ENCODE data around the gene DHRS4. TPM values are rescaled to one million over a fixed set of nuclear protein-coding genes. Genes with fewer than 3 reads are reported as not detected.
"Not testable (repeated sequence)": the region's sequence is repeated elsewhere in the genome, so short reads cannot be mapped to it uniquely, and the experiment has no call there.

DHRS4 gene
- total RNA-seq, 4 donors from 2014 or later = 19.7 to 57.9 (median 28.6) TPM

DNA sequence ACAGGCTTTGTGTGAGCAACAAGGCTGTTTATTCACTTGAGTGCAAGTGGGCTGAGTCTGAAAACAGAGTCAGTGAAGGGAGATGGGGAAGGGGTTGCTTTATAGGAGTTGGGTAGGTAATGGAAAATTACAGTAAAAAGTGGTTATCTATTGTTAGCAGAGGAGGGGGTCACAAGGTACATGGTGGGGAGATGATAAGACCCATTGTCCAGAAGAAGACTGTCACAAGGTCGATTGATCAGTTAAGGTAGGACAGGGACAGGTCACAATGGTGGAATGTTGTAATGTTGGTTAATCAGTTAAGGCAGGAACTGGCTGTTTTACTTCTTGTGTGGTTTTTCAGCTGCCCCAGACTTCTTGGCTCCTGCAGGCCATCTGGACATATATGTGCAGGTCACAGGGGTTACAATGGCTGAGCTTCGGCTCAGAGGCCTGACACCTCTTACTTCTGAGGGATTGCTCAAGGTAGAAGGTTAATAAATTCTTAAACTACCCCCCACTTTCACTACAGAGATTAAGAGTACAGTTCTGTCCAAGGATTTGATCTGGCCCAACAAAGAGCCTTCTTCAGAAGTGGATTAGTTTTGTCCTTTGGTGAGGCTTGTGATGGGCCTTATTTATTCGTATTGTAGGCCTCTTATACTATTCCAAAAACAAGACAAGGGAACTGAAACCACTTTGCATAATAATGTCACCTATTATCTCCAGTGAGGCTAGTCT, 13.8 kb upstream of the DHRS4 start:
- Histone ChIP-seq H3K27me3 (no peaks in the 10 kb centered on the region), H3K4me1 (no peaks in the 10 kb centered on the region), H3K4me3 (no peak overlapping the region), H3K9me3 (no peaks in the 10 kb centered on the region), H3K27ac (no peak overlapping the region), H3K36me3 (no peaks in the 10 kb centered on the region)
- intact Hi-C loops (cut with DNase I; ENCODE audit: low total_unique reads) = no loop called here
- DNase-seq = no peak
- TF ChIP-seq, protein P1, sequence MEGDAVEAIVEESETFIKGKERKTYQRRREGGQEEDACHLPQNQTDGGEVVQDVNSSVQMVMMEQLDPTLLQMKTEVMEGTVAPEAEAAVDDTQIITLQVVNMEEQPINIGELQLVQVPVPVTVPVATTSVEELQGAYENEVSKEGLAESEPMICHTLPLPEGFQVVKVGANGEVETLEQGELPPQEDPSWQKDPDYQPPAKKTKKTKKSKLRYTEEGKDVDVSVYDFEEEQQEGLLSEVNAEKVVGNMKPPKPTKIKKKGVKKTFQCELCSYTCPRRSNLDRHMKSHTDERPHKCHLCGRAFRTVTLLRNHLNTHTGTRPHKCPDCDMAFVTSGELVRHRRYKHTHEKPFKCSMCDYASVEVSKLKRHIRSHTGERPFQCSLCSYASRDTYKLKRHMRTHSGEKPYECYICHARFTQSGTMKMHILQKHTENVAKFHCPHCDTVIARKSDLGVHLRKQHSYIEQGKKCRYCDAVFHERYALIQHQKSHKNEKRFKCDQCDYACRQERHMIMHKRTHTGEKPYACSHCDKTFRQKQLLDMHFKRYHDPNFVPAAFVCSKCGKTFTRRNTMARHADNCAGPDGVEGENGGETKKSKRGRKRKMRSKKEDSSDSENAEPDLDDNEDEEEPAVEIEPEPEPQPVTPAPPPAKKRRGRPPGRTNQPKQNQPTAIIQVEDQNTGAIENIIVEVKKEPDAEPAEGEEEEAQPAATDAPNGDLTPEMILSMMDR (IDR thresholded peaks at IDR 0.05) = no peak
- no peak for TF ChIP-seq POLR2A (IDR thresholded peaks at IDR 0.05)

DNA sequence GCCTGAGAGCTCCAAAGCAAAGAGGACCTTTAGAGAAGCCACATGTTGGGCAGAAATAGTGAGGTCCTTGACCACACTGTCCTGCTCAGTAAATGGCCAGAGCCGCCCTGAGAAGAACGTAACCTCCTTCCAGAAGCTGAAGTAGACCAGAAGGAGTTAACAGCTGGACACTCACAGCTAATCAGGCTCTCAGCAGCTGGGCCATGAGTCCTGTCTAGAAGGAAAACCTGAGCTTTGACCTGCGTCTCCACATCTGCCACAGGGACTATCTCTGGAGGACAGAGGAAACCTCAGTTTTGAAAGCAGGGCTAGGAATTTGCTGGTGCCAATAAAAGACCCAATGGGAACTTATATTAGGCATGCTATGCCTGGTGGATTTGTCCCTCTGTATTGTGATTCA, 12.3 kb upstream of the DHRS4 start:
- Histone ChIP-seq H3K4me3 (no peak overlapping the region), H3K4me1 (no peaks in the 10 kb centered on the region), H3K27ac (no peak overlapping the region), H3K36me3 (no peaks in the 10 kb centered on the region), H3K9me3 (no peaks in the 10 kb centered on the region), H3K27me3 (no peaks in the 10 kb centered on the region)
- intact Hi-C loops (cut with DNase I; ENCODE audit: low total_unique reads) = no loop called here
- TF ChIP-seq POLR2A (IDR thresholded peaks at IDR 0.05) = no peak
- TF ChIP-seq, protein P1 (IDR thresholded peaks at IDR 0.05) = no peak
- no peak for DNase-seq

DNA sequence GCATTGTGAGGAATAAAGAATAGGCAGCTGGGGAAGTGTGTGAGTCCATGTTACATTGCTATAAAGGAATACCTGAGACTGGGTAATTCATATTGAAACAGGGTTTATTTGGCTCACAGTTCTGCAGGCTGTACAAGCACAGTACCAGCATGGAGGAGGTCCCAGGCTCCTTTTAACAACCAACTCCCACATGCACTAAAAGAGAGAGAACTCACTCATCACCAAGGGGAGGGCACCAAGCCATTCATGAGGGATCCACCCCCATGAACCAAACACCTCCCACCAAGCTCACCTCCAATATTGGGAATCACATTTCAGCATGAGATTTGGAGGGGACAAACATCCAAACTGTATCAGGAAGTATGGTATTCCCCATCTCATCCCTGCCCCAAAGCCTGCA, 11.9 kb upstream of the DHRS4 start:
- Histone ChIP-seq H3K27ac (no peak overlapping the region), H3K36me3 (no peaks in the 10 kb centered on the region), H3K4me1 (no peaks in the 10 kb centered on the region), H3K9me3 (no peaks in the 10 kb centered on the region), H3K4me3 (no peak overlapping the region), H3K27me3 (no peaks in the 10 kb centered on the region)
- no peak for TF ChIP-seq POLR2A (IDR thresholded peaks at IDR 0.05)
- TF ChIP-seq, protein P1 (IDR thresholded peaks at IDR 0.05) = no peak
- no peak for DNase-seq
- intact Hi-C loops (cut with DNase I; ENCODE audit: low total_unique reads) = no loop called here

DNA sequence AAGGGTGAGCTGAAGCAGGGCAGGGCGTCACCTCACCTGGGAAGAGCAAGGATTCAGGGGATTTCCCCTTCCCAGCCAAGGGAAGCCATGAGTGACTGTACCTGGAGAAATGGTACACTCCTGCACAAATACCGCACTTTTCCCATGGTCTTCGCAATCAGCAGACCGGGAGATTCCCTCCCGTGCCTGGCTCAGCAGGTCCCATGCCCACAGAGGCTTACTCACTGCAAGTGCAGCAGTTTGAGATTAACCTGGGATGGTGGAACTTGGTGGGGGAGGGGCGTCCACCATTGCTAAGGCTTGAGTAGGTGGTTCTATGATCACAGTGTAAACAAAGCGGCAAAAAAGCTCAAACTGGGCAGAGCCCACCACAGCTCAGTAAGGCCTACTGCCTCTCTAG, 11.0 kb upstream of the DHRS4 start:
- DNase-seq = no peak
- H3K4me3 ChIP-seq = no peak overlapping the region
- TF ChIP-seq, protein P1 (IDR thresholded peaks at IDR 0.05) = no peak
- no peak for TF ChIP-seq POLR2A (IDR thresholded peaks at IDR 0.05)
- intact Hi-C loops (cut with DNase I; ENCODE audit: low total_unique reads) = no loop called here
- no peaks in the 10 kb centered on the region for H3K4me1 ChIP-seq
- no peak overlapping the region for H3K27ac ChIP-seq
- H3K36me3 ChIP-seq = no peaks in the 10 kb centered on the region
- H3K9me3 ChIP-seq = no peaks in the 10 kb centered on the region
- no peaks in the 10 kb centered on the region for H3K27me3 ChIP-seq

DNA sequence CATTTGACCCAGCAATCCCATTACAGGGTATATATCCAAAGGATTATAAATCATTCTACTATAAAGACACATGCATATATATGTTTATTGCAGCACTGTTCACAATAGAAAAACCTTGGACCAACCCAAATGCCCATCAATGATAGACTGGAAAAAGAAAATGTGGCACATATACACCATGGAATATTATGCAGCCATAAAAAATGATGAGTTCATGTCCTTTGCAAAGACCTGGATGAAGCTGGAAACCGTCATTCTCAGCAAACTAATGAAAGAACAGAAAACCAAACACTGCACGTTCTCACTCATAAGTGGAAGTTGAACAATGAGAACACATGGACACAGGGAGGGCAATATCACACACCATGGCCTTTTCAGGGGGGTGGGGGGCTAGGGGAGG, 4.5 kb upstream of the DHRS4 start:
- H3K4me1 ChIP-seq; H3K36me3 ChIP-seq; intact Hi-C loops (cut with DNase I; ENCODE audit: low total_unique reads); H3K4me3 ChIP-seq; DNase-seq; H3K9me3 ChIP-seq; H3K27me3 ChIP-seq; H3K27ac ChIP-seq: not testable (repeated sequence)
